Effector CD8-positive, alpha-beta T cell (primary cell): ENCODE results near the gene ARSG.

Experiments
- DNase-seq: peaks from one replicate; lab custom pipeline; 2025; lab: John Stamatoyannopoulos, UW

Gene ARSG

DNA sequence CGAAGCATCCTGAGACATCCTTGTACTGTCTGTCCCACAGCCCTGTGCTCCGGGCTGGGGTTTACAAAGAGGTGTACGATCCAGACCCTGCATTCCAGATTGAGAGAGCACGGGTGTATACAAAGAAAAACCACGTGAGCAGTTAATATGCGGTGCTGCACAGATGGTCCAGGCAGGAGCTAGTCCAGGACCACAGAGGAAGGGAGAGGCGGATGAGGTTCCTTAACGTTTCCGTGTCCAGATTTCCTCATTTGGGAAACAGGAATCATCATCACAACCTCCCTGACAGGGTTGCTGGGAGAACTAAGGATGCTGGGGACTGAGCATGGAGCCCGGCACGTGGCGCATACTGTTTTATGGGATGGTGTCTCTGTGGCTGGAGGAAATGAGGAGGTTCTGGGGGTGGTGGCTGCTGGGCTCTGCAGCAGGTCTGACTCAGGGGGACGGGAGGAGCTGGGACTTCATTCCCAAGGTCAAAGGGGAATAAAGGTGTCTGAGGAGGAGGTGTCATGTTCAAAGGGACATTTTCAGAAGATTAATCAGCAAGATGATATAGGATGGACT is 139.8 kb downstream of the ARSG start:
- no peak for DNase-seq

DNA sequence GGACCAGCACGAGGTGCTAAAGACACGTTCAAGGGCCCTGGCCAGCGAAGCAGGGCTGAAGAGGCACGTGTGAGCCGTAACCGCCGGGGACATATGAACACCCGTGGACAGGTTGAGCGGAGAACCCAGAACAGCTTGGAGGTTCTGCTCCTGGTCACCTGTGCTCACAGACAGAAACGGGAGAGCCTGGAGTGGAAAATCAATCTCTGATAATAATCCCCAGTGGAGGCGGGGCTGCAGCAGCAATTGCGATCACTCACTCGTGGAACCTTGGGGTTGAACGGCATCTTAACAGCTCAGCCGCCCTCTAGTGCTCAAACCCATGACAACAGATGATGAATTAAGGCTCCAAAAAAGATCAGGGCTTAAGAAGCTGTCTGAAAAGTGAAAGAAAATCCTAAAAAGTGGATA is 140.4 kb downstream of the ARSG start:
- no peak for DNase-seq

DNA sequence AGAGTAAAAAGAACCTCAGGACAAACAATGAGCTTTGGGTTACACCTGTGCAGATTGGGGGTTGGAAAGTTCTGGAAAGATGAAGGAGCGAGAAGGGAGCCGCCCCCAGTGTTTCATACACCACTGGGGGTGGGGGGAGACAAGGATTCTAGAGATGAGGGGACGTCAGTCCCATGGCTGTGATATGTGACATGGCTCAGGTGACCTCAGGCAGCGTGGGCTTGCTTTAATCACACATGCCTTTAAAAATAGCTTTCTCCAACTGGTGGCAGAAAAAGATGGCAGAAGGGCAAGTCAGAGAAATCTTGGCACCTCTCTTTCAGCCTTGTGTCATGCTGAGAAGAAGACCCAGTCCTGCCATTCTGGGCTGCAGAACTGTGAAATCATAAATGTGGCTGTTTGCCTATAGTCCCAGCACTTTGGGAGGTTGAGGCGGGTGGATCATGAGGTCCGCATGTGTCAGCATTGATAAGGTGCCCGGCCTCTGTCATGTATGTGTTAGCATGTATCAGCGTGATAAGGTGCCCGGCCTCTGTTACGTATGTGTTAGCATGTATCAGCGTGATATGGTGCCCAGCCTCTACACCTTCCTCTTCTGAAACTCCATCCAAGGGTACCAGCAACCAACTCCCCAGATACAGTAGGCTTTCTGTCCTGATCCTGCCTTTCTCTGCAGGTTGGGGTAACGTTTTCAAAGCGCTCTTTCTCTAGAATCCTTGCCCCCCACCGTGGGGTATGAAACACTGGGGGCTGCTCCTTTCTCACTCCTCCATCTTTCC is 141.0 kb downstream of the ARSG start:
- no peak for DNase-seq

DNA sequence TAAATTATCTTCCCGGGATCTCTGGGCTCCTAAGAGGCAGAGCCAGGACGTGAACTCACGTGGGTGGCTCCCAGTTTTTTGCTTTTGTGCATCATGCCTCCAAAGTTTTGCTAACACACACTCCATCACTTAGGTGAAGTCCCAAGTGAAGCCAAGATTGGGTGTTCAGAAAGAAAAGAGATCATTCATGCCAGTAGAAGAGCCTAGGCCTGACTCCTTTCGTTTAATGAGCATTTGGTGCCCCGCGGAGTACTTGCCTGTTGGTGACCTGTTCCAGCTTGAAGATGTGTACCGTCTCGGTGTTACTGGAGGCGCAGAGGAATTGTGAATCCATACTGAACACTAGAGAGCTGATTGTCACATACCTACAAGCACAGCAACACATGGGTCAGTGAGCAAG is 141.9 kb downstream of the ARSG start:
- DNase-seq, result no peak

DNA sequence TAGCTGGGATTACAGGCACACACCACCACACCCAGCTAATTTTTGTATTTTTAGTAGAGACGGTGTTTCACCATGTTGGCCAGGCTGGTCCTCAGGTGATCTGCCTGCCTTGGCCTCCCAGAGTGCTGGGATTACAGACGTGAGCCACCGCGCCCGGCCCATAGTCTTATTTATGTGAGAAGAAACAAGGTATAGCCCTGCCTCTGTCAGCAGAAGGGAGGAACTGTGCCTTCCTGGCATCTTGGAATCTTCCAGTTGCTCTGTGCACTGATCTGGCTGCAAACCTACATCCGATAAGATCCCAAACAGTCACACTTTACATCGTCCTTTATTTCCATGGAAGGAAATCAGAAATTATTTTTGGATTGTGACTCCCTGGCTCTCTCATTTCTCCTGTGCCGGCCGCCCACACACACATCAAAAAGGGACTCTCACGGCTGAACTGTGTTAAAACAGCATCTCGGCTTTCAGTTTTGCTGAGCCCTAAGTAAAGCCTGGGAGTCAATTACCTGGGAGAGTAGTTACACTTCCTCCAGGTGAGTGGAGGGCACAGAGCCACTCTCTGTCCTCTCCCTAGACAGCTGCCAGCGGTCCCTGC is 142.7 kb downstream of the ARSG start:
- no peak for DNase-seq

DNA sequence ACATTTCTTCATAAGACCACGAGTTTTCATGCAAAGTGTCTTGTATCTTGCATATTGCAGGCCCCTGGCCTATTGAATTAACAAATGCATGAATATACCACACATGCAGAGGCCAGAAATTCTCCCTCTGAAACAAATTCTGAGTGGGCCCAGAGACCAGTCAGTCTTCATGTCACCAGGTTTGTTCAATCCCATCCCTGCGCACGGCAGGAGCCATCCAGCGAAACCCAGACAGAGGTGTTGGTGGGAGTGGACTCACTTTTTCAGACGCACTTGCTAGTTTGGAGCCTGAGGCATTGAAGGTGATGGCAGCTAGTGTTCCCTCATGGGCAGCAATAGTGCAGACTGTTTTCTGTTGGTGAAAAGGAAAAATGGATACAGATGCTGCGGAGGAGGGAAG is 144.1 kb downstream of the ARSG start:
- no peak for DNase-seq

DNA sequence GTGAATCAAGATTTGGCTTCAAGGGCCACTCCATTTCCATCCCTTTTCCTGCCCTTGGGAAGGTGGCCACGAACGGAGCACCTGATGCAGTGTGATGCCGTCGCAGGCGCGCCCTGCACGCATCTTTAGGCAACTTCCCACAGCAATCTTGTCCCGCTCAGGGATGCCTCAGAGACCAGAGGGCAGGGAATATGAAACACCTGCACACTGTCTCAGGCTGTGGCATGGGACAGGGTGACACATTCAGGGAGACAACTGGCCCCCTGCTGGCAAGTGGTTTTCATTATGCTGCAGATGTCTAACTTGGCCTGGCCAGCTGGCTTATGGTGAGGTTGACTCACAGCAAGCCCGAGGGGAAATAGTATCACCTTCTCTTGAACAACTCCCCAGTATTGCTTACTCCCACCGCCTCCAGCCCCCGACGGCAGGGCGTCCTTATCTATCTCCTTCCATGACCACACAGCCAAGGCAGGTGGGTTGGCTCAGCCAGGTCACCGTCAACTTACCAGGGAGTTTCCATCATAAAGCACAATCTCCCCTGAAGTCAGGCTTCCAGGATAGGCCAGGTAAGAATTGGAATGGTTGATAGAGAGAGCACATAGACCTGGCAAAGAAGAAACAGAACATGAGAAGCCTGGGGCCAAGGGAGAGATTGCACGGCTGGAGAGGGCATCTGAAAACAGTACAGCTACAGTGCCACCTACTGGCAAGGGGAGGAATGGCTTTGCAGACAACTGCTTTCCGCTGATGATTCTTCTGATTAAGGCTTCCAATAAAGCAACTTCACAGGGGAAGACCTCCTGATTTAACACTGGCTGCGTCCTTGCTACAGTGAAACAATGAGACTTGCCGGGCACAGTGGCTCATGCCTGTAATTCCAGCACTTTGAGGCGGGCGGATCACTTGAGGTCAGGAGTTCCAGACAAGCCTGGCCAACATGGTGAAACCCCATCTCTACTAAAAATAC is 144.9 kb downstream of the ARSG start:
- peak; percentile 66 for DNase-seq

DNA sequence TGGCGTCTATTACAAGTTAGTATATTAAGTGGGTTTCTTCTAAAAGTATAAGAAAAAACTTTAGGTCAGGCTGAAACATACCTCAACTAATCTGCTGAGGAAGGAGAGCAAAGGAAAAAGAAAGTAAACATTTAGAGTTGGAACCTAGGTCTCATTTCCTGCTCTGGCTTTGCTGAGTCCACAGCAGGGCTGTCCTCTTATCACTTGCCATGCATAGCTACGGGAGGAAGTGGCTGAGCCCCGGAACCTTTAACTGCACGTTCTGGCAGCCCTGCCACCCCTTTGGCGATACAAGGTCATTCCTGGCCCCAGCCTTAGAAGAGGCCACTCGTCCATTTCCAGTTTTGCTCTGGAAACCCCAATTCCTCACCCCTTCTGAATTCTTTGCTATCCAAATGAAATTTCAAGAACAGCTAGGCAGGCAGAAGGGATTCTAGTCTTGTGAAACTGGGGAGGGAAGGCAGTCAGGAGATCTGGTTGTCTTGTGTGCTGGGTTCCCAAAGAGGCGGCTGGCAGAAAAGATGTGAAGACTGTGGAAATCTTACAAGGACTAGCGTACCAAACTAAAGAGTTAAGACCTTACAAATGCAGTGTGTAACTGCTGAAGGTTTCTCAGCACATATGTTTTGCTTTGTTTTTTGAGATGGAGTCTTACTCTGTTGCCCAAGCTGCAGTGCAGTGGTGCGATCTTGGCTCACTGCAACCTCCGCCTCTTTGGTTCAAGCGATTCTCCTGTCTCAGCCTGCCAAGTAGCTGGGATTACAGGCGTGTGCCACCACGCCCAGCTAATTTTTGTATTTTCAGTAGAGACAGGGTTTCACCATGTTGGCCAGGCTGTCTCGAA is 146.9 kb downstream of the ARSG start:
- no peak for DNase-seq

DNA sequence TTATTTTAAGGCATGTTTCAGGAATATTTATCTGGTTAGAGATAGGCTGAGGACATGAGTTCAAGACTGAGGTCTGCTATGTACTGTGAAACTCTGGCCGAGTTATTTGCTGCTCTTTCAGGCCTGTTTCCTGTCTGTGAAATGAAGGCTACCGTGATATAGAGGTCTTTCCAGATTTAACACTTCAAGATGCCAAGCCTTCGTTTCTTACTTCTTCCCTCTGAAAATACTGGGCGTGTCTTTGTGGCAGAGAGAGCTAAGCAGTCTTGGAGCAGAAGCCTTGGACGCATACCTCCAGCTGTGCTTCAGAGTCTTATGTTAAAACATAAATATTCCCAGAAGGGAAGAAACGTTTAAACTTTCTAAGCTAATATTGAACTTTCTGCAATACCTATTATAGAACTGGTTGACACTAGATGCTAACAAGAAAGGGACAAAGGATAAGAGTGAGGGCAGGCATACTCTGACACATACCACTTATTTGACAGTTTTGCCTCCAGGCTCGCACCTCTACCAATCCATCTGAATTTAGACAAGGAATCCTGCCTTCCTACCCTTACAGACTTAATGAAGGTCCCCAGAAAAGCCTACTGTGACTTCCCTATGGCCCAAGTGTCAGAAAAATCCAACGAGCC is 148.5 kb downstream of the ARSG start:
- DNase-seq, result no peak

DNA sequence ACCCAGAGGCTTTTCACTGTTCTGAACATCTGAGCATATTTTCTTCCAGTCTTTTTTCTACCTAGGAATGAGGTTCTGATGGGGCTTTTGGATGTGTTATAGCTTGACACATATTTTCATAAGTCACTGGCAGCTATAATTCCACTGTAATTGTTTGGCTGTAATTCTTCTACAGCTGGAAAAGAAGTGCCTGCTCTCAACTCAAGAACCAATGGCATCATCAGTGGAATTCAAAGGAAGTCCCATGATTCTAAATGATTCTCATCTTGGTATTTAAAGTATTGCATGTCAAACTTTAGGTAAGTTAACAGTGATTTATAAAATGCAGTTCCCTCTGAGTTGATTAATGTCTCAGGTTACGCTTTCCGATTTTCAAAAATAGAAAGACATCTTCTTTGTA is 149.2 kb downstream of the ARSG start:
- DNase-seq, result no peak

DNA sequence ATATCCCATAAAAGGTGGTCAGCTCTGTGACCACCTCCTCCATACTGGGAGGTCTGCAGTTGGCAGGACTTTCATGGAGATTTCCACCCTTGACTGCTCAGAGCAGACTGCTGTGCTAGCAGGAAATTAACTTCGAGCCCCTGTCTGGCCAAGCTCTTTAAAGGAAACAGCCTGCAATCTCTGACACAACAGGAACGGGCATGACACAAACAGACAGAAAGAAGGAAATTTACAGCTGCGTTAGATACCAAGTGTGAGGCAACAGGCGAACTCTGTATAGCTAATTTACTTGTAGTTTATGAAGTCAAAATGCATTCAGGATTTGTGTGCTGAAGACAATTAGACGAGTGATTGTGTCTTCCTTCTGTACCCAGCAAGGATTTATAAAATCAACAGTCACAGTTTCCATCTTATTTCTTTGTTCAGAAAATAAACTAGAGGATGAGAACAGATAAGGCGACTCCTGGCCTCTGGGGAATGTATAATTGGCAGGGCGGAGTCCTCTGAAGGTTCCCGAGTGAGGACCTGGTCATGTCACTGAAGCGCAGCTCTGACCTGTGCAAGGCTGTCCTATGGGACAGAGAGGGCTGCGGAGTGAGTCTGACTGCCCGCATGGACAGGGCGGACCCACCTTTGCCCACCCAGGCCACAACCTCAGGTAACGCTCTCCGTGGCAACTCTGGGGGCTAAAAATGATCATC is 149.9 kb downstream of the ARSG start:
- DNase-seq, result no peak

DNA sequence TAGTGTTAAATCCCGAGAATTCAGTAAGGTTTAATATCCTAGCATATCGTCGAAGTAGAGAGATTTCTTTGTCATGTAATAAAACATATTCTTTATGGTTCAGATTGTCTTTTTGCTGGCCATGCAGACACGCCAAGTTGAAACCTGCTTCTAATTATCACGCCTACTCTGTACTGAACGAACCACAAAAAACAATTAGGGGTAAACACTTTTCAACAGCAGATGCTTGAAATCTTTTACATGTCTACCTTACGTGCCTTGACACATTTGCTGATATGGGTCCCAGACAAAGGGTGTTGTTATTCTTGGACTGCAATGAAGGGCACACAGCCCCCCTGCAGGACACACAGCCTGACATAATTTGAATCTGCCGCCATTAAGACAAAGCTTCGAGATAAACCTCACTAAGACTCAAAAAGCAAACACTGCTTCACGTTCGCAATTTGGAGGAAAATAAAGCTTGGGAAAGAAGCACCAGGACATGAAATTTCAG is 152.7 kb downstream of the ARSG start:
- no peak for DNase-seq

DNA sequence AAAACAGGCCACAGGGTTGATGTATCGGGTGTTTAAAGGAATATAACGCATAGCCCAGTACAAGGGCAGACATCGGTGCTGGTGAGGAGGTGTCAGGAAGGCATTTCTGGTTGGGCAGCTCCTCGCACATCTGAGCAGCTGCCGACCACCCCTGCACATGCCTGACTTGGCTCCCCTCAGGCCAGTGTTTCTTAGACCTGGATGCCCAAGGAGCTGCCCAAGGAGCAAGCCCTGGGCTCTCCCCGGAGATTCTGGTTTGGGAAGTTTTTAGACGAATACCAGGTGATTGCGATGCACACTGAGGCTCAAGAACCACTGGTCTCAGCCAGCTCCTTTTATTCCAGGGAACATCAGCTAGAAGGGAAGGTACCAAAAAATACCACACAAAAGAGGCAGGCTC is 154.4 kb downstream of the ARSG start:
- no peak for DNase-seq

DNA sequence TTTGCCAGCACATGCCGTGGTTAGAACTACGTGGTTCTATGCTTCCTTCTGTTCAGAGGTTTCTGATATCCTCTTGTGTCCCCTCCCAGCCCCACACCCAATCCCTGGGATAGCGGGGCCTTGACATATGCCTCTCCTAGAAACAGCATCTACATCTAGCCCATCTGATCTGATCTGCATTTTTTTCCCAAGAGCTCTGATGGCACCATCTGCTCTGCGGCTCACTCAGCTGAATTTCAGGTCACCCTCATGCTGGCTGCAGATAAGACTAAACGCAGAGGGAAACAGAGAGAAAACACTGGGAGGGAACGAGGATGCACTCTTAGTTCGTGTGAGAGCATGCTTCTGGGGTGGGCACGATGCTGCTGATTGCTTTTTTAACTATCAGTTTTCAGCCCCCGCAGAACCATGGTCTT is 155.3 kb downstream of the ARSG start:
- no peak for DNase-seq

DNA sequence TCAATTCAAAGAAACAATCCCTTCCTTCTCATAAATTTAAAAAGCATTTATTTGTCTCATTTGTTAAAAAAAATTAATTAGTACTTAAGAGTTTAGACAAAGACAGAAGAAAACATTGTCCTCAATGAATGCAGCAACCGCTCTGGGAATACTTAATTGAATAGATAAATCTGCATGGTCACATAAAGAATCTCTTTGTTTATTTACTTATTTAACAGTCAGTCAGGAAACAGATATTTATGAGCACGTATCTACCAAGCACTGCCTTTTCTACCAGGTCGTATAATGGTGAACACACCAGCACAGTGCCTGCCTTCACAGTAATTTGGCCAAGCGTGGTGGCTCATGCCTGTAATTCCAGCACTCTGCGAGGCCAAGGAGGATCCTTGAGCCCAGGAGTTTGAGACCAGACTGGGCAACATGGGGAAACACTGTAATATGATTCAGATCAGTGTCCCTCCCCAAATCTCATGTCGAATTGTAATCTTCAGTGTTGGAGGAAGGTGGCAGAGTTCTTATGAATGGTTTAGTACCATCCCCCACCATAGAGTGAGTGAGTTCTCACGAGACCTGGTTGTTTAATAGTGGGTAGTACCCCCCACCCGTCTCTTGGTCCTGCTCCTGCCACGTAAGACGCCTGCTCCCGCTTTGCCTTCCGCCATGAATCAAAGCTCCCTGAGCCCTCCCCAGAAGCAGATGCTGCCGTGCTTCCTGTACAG is 157.9 kb downstream of the ARSG start:
- no peak for DNase-seq

DNA sequence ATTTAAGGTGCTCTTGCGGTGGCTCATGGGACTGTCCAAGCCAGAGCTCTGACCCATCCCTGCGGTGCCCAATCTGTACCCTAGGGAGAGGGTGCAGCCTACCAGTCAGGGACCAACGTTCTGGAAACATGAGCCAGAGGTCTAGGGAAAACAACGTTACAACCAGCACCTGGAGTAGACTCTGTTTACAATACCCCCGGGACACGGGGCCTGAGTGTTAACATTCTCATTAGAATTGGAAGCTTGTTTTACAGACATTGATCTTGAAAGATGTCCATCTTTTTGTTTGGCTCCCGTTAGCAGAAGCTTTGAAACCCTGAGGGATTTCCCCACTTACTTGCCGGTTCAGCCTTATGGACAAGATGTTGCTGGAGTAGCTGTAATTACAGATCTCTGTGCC is 159.1 kb downstream of the ARSG start:
- DNase-seq, result no peak

DNA sequence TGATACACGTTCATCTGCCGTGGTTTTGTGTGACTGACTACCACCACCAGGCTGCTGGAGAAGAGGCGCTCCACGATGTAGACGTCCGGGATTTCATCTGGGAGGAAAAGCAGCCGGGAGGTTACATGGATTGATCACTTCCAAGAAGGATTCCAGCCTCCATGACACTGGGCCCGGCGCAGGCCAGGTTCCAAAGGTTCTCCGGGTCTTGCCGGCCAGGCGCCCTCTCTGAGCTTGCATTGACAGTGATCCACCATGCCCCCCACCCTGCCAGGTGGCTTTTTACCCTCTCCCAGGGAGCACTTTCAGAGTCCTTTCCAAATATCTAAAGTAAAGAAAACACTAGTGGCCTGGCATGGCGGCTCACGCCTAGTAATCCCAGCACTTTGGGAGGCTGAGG is 159.5 kb downstream of the ARSG start:
- DNase-seq, result no peak

DNA sequence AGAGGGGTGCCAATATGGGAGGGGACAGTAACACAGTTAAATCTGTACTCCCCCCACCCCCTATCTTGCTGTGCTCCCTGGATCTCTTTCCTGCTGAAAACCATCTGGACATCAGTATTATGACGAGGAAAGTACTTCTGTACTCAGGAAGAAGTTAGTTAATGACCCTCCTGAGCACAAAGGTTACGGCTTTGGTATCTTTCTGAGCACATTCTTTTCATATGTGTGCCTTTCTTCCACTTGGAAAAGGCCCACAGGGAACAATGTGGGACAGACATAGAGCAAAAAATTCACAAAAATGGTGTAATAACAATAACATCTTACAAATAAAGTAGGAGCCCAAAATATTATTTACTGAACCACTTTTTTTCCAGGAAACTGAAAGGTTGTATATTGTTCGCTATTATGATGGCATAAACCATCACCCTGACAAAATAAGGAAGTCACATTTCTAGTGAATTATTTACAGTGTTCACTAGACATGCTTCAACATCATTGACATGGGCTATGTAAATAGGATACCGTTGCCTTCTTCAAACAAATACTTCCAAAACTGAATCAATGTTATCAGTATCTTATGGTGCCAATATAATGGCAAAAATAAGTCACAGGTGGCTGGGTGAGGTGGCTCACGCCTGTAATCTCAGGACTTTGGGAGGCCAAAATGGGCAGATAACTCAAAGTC is 160.5 kb downstream of the ARSG start:
- DNase-seq, result no peak
